Superior temporal gyrus (tissue), 1 donor: ENCODE measurements around the gene PREX1.

Experiments
- DNase-seq: peaks from one replicate; pipeline ENCODE4 v3.0.0-alpha.2; 2016; ENCODE audit errors: extremely low spot score

The PREX1 gene

GRCh38 chr20:48586730-48587129 lies 241.1 kb downstream of the PREX1 start:
- DNase-seq = no peak

GRCh38 chr20:48585061-48585870 lies 242.5 kb downstream of the PREX1 start:
- no peak for DNase-seq

- DNase-seq = no peak
Measured at GRCh38 chr20:48584391-48585060, 243.3 kb downstream of the PREX1 start.

GRCh38 chr20:48583801-48584200 lies 244.0 kb downstream of the PREX1 start:
- no peak for DNase-seq

GRCh38 chr20:48583171-48583570 lies 244.6 kb downstream of the PREX1 start:
- DNase-seq = no peak

- no peak for DNase-seq
Measured at GRCh38 chr20:48582673-48582985, 245.2 kb downstream of the PREX1 start.

- no peak for DNase-seq
Measured at GRCh38 chr20:48581167-48581566, 246.6 kb downstream of the PREX1 start.

GRCh38 chr20:48578397-48579098 lies 249.3 kb downstream of the PREX1 start:
- DNase-seq = no peak

GRCh38 chr20:48577557-48577956 lies 250.2 kb downstream of the PREX1 start:
- DNase-seq = no peak

GRCh38 chr20:48574383-48574782 lies 253.4 kb downstream of the PREX1 start:
- DNase-seq = no peak
